ENCODE results near the gene BHLHE40. TPM values are rescaled to one million over a fixed set of nuclear protein-coding genes. Genes with fewer than 3 reads are reported as not detected.

The BHLHE40 gene
- polyA plus RNA-seq, 2 of the 4 experiments (the other 2 are of a cell fraction), result 102 to 160 TPM

- ATAC-seq, result peak; percentile 74 to 81
- FAIRE-seq, result no peak
- POLR2A ChIA-PET, result interaction anchor here (1.0 to 4.3 kb wide), 6 partner anchors 10 to 39 kb away, joined by 3 to 80 read pairs (median 12); partner anchors contain the start of gene BHLHE40
- no peak overlapping the region for H3K4me3 ChIP-seq
- H3K4me1 ChIP-seq, result peaks cover 98% of the 10 kb centered on the region
- DNase-seq (ENCODE audit: low read depth in 1 of 2, low spot score in 1 of 2), result peak; percentile 90 to 95
- H3K9me3 ChIP-seq, result no peaks in the 10 kb centered on the region
- 13% methylated on average over 11 of the region's 11 CpGs for WGBS (ENCODE audit: missing lambda C conversion rate)
- peak overlapping the region; percentile 59 for H3K4me2 ChIP-seq
- peak overlapping the region; percentile 94 to 98 for H3K27ac ChIP-seq
- CTCF ChIA-PET, result interaction anchor here (0.6 to 15.9 kb wide), 4 partner anchors 10 to 35 kb away, joined by 4 to 445 read pairs (median 11); partner anchors contain the start of gene BHLHE40
- TF ChIP-seq EHMT2 (IDR thresholded peaks at IDR 0.05; ENCODE audit: low read depth), result no peak
- no peak for TF ChIP-seq NPAS2 (CRISPR knock-in tag; IDR thresholded peaks at IDR 0.05; ENCODE audit: borderline replicate concordance)
- no peak for TF ChIP-seq PHF8 (IDR thresholded peaks at IDR 0.05; ENCODE audit: borderline replicate concordance, low read depth)
- TF ChIP-seq, protein P1, sequence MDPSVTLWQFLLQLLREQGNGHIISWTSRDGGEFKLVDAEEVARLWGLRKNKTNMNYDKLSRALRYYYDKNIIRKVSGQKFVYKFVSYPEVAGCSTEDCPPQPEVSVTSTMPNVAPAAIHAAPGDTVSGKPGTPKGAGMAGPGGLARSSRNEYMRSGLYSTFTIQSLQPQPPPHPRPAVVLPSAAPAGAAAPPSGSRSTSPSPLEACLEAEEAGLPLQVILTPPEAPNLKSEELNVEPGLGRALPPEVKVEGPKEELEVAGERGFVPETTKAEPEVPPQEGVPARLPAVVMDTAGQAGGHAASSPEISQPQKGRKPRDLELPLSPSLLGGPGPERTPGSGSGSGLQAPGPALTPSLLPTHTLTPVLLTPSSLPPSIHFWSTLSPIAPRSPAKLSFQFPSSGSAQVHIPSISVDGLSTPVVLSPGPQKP (IDR thresholded peaks at IDR 0.05; ENCODE audit: low read depth, low read length), result no peak
- no peak for TF ChIP-seq SREBF2 (IDR thresholded peaks at IDR 0.05)
- no peak for TF ChIP-seq MAZ (IDR thresholded peaks at IDR 0.05; ENCODE audit: borderline replicate concordance, low read depth, low read length)
- no peak for TF ChIP-seq KDM1A (IDR thresholded peaks at IDR 0.05; ENCODE audit: low read depth)
- TF ChIP-seq RAD21 (conservative IDR thresholded peaks at IDR 0.05 in 1 of 2, IDR thresholded peaks at IDR 0.05 in 1 of 2), result peak in 1 of 2 experiments; percentile 17; a peak in 1 of 5 replicates
- TF ChIP-seq MAFK (IDR thresholded peaks at IDR 0.05; ENCODE audit: partially characterized antibody), result no peak
- TF ChIP-seq KDM5A (IDR thresholded peaks at IDR 0.05), result no peak
- TF ChIP-seq ZNF302 (CRISPR knock-in tag; IDR thresholded peaks at IDR 0.05), result no peak
- TF ChIP-seq FOSB (CRISPR knock-in tag; IDR thresholded peaks at IDR 0.05), result peak; percentile 82; the same call in 1 of the 2 replicates
- TF ChIP-seq ZC3H11A (IDR thresholded peaks at IDR 0.05), result no peak
- TF ChIP-seq NR3C1 (IDR thresholded peaks at IDR 0.05), result no peak
- peak; percentile 83 to 85; a peak in 4 of 5 replicates for TF ChIP-seq EP300 (IDR thresholded peaks at IDR 0.05)
- TF ChIP-seq, protein P2, sequence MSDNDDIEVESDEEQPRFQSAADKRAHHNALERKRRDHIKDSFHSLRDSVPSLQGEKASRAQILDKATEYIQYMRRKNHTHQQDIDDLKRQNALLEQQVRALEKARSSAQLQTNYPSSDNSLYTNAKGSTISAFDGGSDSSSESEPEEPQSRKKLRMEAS (IDR thresholded peaks at IDR 0.05), result peak; percentile 85
- no peak for TF ChIP-seq RNF2 (IDR thresholded peaks at IDR 0.05; ENCODE audit: borderline replicate concordance, low read depth)
- TF ChIP-seq JUNB (IDR thresholded peaks at IDR 0.05), result peak; percentile 79
- no peak for TF ChIP-seq HDAC2 (IDR thresholded peaks at IDR 0.05)
- TF ChIP-seq TFCP2L1 (CRISPR knock-in tag; IDR thresholded peaks at IDR 0.05), result no peak
- TF ChIP-seq, protein P3, sequence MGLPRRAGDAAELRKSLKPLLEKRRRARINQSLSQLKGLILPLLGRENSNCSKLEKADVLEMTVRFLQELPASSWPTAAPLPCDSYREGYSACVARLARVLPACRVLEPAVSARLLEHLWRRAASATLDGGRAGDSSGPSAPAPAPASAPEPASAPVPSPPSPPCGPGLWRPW (IDR thresholded peaks at IDR 0.05), result no peak
- 0 out of 2 replicates have a peak, but pooled peaks have one; percentile 10 for TF ChIP-seq HOXB5 (CRISPR knock-in tag; IDR thresholded peaks at IDR 0.05)
- no peak for TF ChIP-seq CHD4 (IDR thresholded peaks at IDR 0.05; ENCODE audit: borderline replicate concordance)
- TF ChIP-seq TP53 (CRISPR knock-in tag; IDR thresholded peaks at IDR 0.05), result no peak
- TF ChIP-seq PBX3 (IDR thresholded peaks at IDR 0.05), result 0 out of 2 replicates have a peak, but pooled peaks have one; percentile 59
- TF ChIP-seq ZFP36 (IDR thresholded peaks at IDR 0.05; ENCODE audit: borderline replicate concordance, partially characterized antibody), result peak; percentile 90
- TF ChIP-seq USF2 (IDR thresholded peaks at IDR 0.05), result 0 out of 2 replicates have a peak, but pooled peaks have one; percentile 29
- TF ChIP-seq RARB (CRISPR knock-in tag; IDR thresholded peaks at IDR 0.05), result no peak
- no peak for TF ChIP-seq ESRRA (IDR thresholded peaks at IDR 0.05; ENCODE audit: borderline replicate concordance, low read length)
- peak; percentile 89 for TF ChIP-seq HOXA7 (CRISPR knock-in tag; IDR thresholded peaks at IDR 0.05)
- no peak for TF ChIP-seq RCOR1 (IDR thresholded peaks at IDR 0.05; ENCODE audit: low read depth, low read length)
- no peak for TF ChIP-seq REST (IDR thresholded peaks at IDR 0.05)
- no peak for TF ChIP-seq CHD2 (IDR thresholded peaks at IDR 0.05; ENCODE audit: low read length, partially characterized antibody)
Measured at GRCh38 chr3:5016211-5017161, 37.2 kb downstream of the BHLHE40 start.
